HG03442 (cell line): ENCODE data around the gene TMIGD1.
A peak's percentile ranks its signal among the peaks of the same experiment; 100 is the strongest.

ENCODE experiments used
- ATAC-seq: cut with Tn5 transposase; IDR thresholded peaks from one replicate; pipeline ENCODE4 v1.9.1; 2021; ENCODE audit warnings: mild to moderate bottlenecking, moderate library complexity; ENCODE audit not compliant: unreplicated experiment

TMIGD1 gene, protein sequence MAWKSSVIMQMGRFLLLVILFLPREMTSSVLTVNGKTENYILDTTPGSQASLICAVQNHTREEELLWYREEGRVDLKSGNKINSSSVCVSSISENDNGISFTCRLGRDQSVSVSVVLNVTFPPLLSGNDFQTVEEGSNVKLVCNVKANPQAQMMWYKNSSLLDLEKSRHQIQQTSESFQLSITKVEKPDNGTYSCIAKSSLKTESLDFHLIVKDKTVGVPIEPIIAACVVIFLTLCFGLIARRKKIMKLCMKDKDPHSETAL

GRCh38 chr17:30333503-30334360 is at the start of gene TMIGD1:
Gene TMIGD1 (minus strand): TSS chr17:30334057. CDS start chr17:30332133, 1,924 bp downstream.
- no peak for ATAC-seq

DNA sequence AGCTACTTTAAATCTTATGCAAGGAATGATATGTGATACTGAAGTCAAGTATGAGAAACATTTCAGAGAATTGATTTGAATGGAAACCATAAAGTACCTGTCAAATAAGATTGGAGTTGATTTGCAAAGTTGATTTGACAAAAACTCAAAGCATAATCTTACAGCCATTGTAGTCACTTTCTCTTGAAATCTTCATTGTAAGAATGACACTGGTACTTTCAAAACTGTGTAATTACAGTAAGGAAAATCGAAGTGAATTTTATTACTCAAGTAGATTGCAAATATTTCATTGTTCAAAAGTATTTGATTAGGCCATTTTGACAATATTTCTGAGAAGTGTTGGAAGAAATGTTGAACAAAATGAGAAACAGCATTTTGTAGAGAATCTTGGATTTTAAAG is 48.5 kb upstream of the TMIGD1 start:
- ATAC-seq, result no peak

GRCh38 chr17:30381340-30381659 is 47.4 kb upstream of the TMIGD1 start:
- no peak for ATAC-seq

- ATAC-seq, result no peak
Observed at GRCh38 chr17:30380643-30381339, 46.9 kb upstream of the TMIGD1 start.

DNA sequence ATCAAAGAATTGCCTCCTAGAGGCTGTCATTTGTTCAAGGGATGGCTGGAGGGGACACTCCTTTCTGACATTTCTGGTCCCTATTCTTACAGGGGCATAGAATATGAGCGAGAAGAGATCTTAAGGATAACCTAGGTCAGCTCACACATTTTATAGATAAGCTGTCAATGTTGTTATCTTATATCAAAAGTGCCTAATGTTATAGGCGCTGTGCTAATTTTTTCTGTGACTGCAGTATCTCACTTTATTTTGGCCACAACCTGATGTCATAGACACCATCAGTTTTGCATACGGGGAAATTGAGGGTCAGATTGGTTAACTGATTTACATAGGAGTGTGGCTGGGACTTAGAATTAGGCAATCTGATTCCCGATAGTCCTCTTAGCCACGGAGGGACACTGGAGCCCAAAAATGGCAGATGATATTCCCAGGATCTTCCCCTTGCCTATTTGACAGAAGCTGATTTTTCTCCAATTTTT is 46.1 kb upstream of the TMIGD1 start:
- no peak for ATAC-seq

DNA sequence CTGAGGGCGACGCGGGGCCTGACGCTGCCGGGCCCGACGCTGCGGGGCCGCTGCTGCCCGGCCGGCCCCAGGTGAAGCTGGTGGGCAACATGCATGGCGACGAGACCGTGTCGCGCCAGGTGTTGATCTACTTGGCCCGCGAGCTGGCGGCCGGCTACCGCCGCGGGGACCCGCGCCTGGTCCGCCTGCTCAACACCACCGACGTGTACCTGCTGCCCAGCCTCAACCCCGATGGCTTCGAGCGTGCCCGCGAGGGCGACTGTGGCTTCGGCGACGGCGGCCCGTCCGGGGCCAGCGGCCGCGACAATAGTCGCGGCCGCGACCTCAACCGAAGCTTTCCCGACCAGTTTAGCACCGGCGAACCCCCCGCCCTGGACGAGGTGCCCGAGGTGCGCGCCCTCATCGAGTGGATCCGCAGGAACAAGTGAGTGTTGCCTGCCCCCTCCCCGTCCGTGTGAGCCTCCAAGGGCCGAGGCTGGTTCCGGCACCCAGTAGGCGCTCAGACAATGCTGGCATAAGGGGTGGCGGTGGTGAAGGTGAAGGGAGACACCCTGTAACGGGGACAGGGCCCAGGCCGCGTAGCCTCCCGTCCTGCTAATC is 45.5 kb upstream of the TMIGD1 start:
- peak; percentile 20 for ATAC-seq

GRCh38 chr17:30378825-30379302 is 45.0 kb upstream of the TMIGD1 start, which contains the start of gene CPD:
Gene CPD (plus strand): TSS chr17:30378927. CDS start chr17:30378981, 54 bp downstream.
- peak; percentile 81 for ATAC-seq

DNA sequence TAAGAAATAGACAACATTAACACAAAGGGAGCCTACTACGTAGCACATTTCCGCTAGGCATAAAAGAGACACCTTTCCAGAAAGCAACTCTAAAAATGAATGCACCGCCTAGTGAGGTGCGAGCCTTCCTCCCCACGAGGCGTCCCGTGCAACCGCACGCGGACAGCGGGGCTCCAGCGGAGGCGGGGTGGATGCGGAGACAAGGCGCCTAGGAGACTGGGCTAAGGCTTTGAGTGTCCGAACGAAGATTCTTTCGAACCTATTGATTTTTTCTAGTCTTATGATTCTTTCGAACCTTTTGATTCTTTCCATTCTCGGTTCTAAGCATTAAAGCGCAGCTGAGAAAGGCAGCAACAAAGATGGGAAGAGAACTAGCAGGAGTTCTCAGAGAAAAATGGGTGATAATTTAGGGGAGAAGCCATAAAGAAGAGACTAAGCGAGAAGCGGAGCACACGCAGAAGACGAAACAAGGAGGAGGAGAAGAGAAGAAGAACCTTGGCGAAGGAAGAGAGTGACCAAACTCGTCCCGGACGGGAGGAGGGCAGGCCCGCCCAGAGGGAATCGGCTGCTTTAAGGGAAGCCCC is 44.5 kb upstream of the TMIGD1 start:
- ATAC-seq, result no peak

- ATAC-seq, result no peak
Observed at GRCh38 chr17:30377574-30378240, 43.9 kb upstream of the TMIGD1 start.

- no peak for ATAC-seq
Observed at GRCh38 chr17:30376621-30377452, 43.0 kb upstream of the TMIGD1 start.

GRCh38 chr17:30375661-30376060 is 41.8 kb upstream of the TMIGD1 start:
- ATAC-seq, result no peak

DNA sequence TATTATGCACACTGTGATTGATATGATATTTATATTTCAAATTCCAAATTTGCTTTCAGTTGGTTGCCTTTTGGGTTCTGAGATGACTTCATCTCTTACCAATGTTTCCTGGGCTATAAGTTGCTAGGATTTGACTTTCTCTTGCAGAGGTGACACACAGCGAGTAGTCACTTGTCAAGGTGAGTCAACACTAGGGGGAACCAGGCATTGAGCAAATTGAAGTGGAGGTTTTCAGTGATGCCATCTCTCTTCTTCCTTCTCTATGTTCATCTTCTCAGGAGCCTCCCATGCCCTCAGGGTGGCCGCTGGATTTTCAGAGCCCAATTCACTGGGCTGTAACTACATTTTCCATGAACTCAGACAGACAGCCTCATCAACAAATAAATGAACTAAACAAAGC is 38.9 kb upstream of the TMIGD1 start:
- ATAC-seq, result no peak

GRCh38 chr17:30369995-30370394 is 36.1 kb upstream of the TMIGD1 start:
- no peak for ATAC-seq

GRCh38 chr17:30368912-30369720 is 35.3 kb upstream of the TMIGD1 start:
- no peak for ATAC-seq

- ATAC-seq, result no peak
Observed at GRCh38 chr17:30366536-30366935, 32.7 kb upstream of the TMIGD1 start.

- peak; percentile 83 for ATAC-seq
Observed at GRCh38 chr17:30363715-30364202, 29.9 kb upstream of the TMIGD1 start.

DNA sequence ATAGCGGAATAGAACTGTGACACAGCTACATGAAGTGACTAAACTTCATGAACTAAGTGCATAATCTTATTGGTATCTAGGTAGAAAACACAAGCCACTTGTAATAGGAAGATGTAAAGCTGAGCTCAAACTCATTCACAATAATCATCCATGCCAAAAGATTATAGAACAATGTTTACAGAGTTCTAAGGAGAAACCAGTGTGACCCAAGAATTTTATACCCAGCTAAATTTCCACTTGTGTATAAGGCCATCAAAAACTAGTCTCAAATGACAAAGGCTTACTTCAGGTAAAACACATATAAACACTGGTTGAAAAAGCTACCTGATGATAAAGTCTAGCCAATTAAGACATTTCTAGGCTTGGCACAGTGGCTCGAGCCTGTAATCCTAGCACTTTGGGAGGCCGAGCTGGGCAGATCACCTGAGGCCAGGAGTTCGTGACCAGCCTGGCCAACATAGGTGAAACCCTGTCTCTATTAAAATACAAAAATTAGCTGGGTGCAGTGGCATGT is 28.0 kb upstream of the TMIGD1 start:
- no peak for ATAC-seq
